Stimulated activated CD8-positive, alpha-beta memory T cell treated with anti-CD3 and anti-CD28 coated beads, Interleukin-15, amount 100 ng/mL, for 48 hours (primary cell): Measurements from ENCODE around the gene SCG2.
"Not testable (repeated sequence)": the region's sequence is repeated elsewhere in the genome, so short reads cannot be mapped to it uniquely, and the experiment has no call there.

Source experiments
- DNase-seq, 2 donors: peaks; one replicate each; pipeline ENCODE4 v3.0.0-alpha.2; 2020; ENCODE audit warnings: low read depth in 2 of 2

The SCG2 gene

DNA sequence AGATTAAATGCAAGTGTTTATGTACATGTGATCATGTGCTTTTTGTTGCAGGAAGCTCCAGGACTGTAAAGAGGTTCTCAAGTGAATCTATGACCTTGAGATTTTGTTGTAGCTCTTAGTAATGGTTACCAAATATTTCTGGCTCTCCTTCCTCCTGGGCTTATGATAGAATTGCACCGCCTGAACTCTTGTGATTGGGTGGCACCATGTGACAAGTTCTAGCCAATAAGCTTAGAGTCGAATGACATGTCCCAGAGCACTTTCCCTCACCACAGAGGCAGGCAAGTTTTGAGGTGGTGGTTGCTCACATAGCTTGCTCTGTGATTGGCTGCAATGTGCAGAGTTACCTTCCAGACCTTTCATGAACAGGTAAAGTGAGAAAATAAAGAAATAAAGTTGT lies 8.9 kb upstream of the SCG2 start:
- no peak for DNase-seq

DNA sequence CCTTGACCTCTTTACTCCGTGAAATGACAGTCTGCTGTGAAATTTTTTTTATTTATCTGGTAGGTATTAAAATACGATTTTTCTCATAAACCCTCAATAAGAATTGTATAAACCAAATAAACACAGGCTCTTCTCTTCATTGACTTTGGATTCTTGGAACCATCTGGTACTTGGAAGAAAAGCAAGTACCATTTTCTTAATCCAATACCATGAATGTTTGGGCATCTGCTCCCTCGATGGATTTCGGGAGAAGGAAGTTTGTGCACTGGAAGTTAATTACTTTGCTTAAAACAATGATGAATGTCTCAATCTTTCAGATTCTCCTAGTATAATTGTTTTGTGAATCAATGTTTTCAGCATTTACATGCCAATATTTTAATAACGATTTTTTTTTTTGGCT lies 5.3 kb upstream of the SCG2 start:
- DNase-seq: no peak

- DNase-seq: no peak
Observed at GRCh38 chr2:223606946-223607345, 4.8 kb upstream of the SCG2 start.

- no peak for DNase-seq
Observed at GRCh38 chr2:223604231-223604630, 2.1 kb upstream of the SCG2 start.

GRCh38 chr2:223602972-223603371 lies 811 bp upstream of the SCG2 start:
- DNase-seq: no peak

GRCh38 chr2:223601018-223601417 lies 1.1 kb downstream of the SCG2 start:
- DNase-seq: no peak

GRCh38 chr2:223599640-223600380 lies 2.4 kb downstream of the SCG2 start:
- no peak for DNase-seq

GRCh38 chr2:223598994-223599639 lies 3.0 kb downstream of the SCG2 start:
- DNase-seq: no peak

- DNase-seq: no peak
Observed at GRCh38 chr2:223597076-223597475, 5.1 kb downstream of the SCG2 start.

DNA sequence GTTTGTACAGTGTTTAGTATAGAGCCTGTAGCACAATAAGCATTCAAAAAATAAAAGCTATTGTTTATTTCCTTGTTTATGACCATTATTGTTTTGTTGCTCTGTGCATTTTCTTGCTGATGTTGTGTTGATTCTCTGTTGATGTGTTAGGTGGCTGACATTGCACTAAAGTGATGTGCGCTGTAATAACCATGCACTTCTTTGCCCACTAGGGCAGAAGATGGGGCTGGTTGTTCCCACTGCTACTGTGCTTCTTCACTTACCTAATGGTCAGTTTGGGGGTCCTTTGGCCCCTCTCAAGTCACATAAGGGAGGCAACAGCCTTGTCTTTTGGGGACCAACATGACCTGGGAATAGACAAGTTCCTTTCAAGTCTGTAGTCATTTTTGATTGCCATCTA lies 6.0 kb downstream of the SCG2 start:
- DNase-seq: no peak

DNA sequence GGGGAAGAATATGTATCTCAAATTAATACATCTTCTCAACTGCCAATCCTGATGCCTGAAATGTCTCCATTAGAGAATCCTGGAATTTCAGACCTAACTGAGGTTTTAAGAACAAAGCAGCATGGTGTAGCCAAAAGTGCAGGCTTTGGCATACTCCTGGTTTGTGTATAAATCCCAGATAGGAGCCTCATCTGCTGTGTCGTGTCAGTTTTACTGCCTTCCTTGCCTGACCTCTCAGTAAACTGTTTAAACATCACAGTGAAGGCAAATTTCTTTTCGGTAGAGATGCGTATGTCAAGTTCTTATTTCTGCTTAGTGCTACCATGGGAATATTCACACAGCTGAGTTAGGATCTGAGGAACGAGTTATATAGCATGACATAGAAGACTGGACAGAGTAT lies 7.3 kb downstream of the SCG2 start:
- no peak for DNase-seq

GRCh38 chr2:223594259-223594658 lies 7.9 kb downstream of the SCG2 start:
- DNase-seq: no peak

DNA sequence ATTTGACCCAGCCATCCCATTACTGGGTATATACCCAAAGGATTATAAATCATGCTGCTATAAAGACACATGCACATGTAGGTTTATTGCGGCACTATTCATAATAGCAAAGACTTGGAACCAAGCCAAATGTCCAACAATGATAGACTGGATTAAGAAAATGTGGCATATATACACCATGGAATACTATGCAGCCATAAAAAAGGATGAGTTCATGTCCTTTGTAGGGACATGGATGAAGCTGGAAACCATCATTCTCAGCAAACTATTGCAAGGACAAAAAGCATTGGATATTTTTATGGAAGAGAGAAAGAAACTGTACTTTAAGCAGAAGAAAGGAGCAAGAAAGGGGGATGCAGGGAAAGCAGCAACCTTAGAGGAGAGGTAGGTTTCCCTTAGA lies 9.5 kb downstream of the SCG2 start:
- not testable (repeated sequence) for DNase-seq

DNA sequence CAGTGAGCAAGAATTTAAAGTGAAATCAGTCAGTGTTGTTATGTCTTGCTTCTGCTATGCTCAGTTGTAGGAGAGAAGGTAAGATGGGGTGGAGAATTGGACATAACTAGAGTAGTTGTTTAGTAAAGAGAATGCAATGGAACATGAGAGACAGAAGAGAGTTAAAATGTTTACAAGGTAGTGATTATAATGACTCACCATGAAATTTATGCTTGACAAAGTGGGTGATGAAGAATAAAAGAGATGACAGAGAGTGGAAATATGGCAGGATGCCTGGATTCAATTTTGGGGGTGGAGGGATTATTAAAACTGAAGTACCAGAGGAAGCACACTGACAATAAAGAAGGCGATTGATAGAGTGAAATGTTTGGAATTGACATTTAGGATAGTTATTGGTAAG lies 10.6 kb downstream of the SCG2 start:
- no peak for DNase-seq

- no peak for DNase-seq
Observed at GRCh38 chr2:223590964-223591363, 11.2 kb downstream of the SCG2 start.

- DNase-seq: no peak
Observed at GRCh38 chr2:223589901-223590300, 12.3 kb downstream of the SCG2 start.

DNA sequence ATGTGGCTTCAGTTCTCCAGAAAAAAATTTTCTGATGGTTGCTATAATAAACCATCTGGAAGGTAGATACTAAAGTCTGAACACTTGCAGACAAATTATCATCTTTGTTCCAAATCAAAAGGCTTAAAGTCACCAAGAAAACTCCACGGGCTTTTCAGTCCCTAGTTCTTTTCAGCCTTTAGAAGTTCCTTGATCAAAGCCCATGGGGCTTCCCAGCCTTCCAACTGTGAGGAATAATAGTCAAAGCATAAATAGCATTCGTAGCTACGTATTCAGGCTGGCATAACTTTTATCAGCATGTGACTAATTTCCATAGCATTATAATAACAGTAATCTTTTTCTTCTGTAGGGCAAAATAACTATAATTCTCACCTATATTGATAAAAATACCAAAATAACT lies 13.9 kb downstream of the SCG2 start:
- no peak for DNase-seq

GRCh38 chr2:223587301-223587700 lies 14.9 kb downstream of the SCG2 start:
- DNase-seq: no peak

DNA sequence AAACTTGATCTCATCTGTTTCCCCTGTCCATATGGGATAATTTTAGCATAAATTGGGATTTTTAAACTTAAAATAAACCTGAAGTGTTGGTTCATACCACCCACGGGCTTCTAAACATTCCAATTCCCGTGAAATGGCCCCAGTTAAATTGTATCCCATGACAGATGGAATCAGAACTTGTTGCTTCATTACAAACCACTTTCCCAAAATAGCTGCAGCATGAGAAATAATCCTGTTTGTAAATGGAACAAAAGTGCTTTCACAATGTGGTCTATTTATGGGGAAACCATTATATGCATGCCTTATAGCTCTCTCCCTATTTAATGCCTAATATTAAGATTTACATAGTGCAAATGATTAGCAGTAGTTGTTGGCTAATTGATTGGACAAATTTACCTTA lies 15.9 kb downstream of the SCG2 start:
- no peak for DNase-seq

GRCh38 chr2:223585666-223586065 lies 16.5 kb downstream of the SCG2 start:
- no peak for DNase-seq

DNA sequence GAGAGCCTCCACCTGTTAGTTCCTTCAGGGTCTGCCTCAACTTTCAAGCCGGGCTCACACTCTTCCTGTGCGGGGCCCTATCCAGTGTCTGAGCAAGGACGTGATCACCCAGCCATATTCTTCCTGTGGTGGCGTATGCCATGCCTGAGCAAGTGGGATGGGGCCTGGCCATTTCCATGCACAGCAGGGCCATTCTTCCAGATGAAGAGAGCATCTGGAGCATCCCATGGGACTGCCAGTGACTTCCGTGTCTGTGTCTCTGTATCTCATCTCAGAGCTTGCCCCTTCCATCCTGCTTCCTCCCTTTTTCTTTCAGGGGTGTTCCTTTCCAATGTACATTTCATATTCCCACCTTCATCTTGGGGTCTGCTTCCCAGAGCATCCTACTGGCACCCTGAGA lies 20.2 kb downstream of the SCG2 start:
- DNase-seq: no peak

DNA sequence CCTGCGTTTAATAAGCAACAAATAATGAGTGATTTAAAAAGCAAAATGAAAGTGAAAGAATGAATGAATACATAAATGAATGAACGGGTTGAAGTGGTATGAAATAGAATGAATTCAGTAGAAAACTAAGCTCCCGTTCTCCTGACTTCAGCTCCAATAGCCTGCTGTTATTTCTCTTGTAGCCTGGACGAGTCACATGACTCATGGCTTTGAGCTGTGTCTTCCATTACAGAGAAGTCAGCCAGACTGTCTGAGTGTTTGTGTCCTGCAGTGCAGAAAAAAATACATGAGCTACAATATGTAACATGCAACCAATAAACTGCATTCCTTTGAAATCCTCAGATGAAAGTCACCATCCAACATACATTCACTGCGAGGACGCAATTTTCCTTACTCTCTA lies 21.2 kb downstream of the SCG2 start:
- DNase-seq: no peak

DNA sequence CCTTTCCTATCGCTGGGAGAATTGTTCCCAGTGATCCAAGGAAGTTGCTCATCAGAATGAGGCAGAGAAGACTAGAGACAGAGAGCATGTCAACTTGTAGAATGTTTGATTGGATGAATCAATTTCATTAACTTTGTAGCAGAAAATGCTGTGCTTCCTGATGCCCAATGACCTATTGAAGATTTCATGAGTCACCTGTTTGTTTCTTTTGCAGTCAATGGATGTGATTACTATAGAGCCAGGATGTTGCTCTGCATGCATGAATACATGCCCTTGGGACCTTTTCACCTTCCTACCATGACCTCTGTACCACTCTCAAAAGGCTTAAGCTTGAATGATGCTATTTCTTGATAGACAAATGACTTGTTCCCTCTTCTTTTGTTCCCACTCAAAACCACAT lies 23.3 kb downstream of the SCG2 start:
- DNase-seq: no peak

GRCh38 chr2:223576873-223577272 lies 25.3 kb downstream of the SCG2 start:
- no peak for DNase-seq
